Measurements from ENCODE around the gene ORM2.
"Not testable (repeated sequence)": the region's sequence is repeated elsewhere in the genome, so short reads cannot be mapped to it uniquely, and the experiment has no call there.

Gene ORM2

DNA sequence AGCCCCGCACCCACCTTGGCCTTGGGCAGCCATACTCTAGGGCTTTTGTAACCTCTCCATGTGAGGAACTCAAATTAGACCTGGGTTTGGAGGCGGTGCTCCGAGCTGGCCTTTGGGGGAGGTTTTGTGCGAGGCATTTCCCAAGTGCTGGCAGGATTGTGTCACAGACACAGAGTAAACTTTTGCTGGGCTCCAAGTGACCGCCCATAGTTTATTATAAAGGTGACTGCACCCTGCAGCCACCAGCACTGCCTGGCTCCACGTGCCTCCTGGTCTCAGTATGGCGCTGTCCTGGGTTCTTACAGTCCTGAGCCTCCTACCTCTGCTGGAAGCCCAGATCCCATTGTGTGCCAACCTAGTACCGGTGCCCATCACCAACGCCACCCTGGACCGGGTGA, at the start of gene ORM2:
ORM2 (plus strand) TSS at position 245 of the 398 bp plus-strand sequence; CDS start at position 281, 36 bp downstream.
- H3K4me3 ChIP-seq (ENCODE audit: low read depth, low read length); DNase-seq; H3K36me3 ChIP-seq; H3K27ac ChIP-seq; H3K9me3 ChIP-seq (ENCODE audit: severe bottlenecking); H3K27me3 ChIP-seq (ENCODE audit: insufficient read depth, low read depth, severe bottlenecking): not testable (repeated sequence)

DNA sequence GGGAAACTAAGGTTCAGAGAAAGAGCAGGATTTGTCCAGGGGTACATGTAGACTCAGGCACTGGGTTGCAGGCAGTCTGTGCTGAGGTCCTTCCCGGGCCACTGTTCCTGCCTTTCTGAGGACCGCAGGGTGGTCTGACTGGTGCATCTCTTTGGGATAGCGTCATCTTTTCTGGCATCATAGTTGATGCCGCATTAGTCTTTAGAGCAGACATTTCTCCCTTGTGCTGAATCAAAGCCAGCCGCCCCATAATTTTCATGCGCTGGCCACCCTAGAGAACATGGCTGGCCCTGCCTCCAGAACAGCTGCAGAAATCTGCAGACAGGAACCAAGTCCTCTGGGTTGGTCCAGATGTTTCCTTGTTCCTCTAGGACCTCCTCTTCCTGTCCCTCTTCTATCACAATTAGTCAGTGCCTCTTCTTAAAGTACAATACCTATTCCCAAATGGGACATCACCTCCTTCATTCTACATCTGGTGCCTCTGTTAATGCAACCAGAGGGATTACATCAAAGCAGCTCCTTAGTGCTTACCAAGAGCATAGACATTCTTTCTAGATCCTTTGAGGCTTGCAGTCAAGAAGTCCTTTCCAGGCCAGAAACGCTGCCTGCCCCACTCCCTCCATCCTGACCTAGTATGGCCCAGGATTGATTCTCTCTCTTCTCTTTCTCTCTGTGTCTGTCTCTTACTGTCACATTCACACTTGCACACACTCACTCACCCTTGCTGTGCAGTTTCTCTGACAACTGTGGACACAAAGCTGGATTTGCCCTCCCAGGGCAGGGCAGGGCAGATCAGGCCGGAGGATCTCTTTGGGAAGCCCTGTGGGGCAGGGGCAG, 48.8 kb upstream of the ORM2 start:
- TF ChIP-seq, protein P1, sequence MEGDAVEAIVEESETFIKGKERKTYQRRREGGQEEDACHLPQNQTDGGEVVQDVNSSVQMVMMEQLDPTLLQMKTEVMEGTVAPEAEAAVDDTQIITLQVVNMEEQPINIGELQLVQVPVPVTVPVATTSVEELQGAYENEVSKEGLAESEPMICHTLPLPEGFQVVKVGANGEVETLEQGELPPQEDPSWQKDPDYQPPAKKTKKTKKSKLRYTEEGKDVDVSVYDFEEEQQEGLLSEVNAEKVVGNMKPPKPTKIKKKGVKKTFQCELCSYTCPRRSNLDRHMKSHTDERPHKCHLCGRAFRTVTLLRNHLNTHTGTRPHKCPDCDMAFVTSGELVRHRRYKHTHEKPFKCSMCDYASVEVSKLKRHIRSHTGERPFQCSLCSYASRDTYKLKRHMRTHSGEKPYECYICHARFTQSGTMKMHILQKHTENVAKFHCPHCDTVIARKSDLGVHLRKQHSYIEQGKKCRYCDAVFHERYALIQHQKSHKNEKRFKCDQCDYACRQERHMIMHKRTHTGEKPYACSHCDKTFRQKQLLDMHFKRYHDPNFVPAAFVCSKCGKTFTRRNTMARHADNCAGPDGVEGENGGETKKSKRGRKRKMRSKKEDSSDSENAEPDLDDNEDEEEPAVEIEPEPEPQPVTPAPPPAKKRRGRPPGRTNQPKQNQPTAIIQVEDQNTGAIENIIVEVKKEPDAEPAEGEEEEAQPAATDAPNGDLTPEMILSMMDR (IDR thresholded peaks at IDR 0.05; ENCODE audit: low read depth, low read length), result no peak
- Histone ChIP-seq H3K9me3 (ENCODE audit: severe bottlenecking) (no peaks in the 10 kb centered on the region), H3K4me3 (ENCODE audit: low read depth, low read length) (no peak overlapping the region), H3K27me3 (ENCODE audit: insufficient read depth, low read depth, severe bottlenecking) (no peaks in the 10 kb centered on the region), H3K36me3 (peaks cover 58% of the 10 kb centered on the region), H3K27ac (no peak overlapping the region)
- DNase-seq, result peak; percentile 4

DNA sequence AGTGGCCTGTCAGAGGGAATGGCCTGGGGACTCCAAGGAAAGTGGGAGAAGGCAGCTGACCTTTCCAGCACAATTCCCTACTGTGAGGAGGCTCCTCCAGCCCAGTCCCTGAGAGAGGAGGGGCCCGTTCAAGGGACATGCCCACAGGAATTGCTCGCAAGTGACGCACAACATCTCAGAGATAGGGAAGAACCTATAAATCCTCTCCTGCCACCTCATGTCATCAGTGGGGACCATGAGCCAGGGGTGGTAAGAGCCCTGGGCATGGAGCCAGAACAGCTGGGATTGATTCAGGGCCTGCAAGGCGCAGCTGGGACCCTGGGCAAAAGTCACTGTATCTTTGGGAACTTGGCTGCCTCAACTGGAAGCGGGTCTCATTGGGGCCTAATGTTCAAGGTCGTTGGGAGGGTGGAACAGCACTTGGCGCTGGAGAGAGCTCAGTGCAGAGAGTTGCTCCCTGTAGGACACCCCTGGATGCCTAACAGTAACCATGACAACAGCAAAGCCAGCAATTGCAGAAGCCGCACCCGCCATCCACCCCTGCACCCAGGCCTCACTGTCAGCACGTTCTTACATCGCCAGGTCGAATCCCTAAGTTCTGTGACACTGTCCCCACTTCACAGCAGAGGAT, 48.1 kb upstream of the ORM2 start:
- peak; percentile 4 for DNase-seq
- H3K27me3 ChIP-seq (ENCODE audit: insufficient read depth, low read depth, severe bottlenecking), result no peaks in the 10 kb centered on the region
- peaks cover 51% of the 10 kb centered on the region for H3K36me3 ChIP-seq
- TF ChIP-seq, protein P1 (IDR thresholded peaks at IDR 0.05; ENCODE audit: low read depth, low read length), result no peak
- H3K9me3 ChIP-seq (ENCODE audit: severe bottlenecking), result no peaks in the 10 kb centered on the region
- H3K27ac ChIP-seq, result no peak overlapping the region
- H3K4me3 ChIP-seq (ENCODE audit: low read depth, low read length), result no peak overlapping the region

DNA sequence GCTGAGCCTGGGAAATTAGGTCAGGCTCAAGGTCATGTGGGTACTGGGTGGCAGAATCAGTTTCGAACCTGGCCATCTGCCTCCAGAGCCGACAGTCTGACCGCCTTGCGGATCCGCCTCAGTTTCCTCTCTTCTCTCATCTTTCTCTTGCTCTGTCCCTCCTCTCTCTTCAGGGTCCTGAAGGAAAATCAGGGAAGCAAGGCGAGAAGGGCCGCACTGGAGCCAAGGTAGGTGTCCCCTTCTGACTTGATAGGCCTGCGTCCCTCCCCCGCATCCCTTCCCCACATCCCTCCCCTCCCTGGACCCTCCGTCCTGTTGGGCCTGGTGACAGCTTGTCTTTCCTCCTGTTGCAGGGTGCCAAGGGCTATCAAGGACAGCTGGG, 47.6 kb upstream of the ORM2 start:
- no peak overlapping the region for H3K4me3 ChIP-seq (ENCODE audit: low read depth, low read length)
- DNase-seq, result peak; percentile 10
- no peak overlapping the region for H3K27ac ChIP-seq
- no peaks in the 10 kb centered on the region for H3K9me3 ChIP-seq (ENCODE audit: severe bottlenecking)
- H3K36me3 ChIP-seq, result peaks cover 46% of the 10 kb centered on the region
- no peaks in the 10 kb centered on the region for H3K27me3 ChIP-seq (ENCODE audit: insufficient read depth, low read depth, severe bottlenecking)
- TF ChIP-seq, protein P1 (IDR thresholded peaks at IDR 0.05; ENCODE audit: low read depth, low read length), result no peak

DNA sequence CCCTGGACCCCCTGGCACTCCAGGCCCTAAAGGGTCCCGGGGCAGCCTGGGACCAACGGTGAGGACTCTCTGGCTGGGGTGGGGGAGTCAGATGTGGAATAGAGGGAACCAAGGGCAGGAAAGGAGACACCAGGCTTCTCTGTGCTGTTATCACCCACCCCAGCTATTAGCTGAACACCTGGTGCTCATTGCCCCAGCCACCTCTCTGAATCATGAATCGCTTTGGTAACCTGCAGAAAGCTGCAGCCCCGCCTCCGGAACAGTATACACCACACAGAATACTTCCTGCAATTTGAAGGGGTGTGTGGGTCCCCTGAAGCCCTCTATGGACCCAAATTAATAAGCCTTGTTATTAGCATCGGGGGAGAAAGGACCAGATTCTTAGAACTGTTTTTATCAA, 47.2 kb upstream of the ORM2 start:
- Histone ChIP-seq H3K27me3 (ENCODE audit: insufficient read depth, low read depth, severe bottlenecking) (no peaks in the 10 kb centered on the region), H3K9me3 (ENCODE audit: severe bottlenecking) (no peaks in the 10 kb centered on the region), H3K36me3 (peaks cover 44% of the 10 kb centered on the region), H3K27ac (no peak overlapping the region), H3K4me3 (ENCODE audit: low read depth, low read length) (no peak overlapping the region)
- DNase-seq, result peak; percentile 15
- TF ChIP-seq, protein P1 (IDR thresholded peaks at IDR 0.05; ENCODE audit: low read depth, low read length), result no peak

DNA sequence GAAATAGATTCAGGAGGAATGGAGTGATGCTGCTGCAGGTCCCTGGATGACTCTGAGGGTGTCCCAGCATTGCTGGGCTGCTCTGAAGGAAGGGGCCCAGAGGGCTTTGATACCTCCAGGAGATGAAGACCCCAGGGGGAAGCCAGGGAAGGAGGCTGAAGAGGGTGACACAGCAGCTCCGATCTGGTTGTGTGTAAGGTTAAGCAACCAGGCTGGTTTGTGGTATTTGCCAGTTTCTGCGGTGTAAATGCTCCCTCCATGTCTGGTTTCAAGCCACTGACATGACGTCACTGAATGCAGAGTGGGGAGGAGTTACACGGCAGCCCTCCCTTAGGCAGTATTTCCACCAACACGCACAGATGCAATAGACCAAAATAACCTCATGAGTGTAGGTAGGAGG, 46.7 kb upstream of the ORM2 start:
- Histone ChIP-seq H3K27ac (no peak overlapping the region), H3K36me3 (peaks cover 44% of the 10 kb centered on the region), H3K27me3 (ENCODE audit: insufficient read depth, low read depth, severe bottlenecking) (no peaks in the 10 kb centered on the region), H3K9me3 (ENCODE audit: severe bottlenecking) (no peaks in the 10 kb centered on the region), H3K4me3 (ENCODE audit: low read depth, low read length) (no peak overlapping the region)
- TF ChIP-seq, protein P1 (IDR thresholded peaks at IDR 0.05; ENCODE audit: low read depth, low read length), result no peak
- peak; percentile 5 for DNase-seq
